ENCODE data around the gene STKLD1.

GRCh38 chr9:133351526-133351907 lies 24.6 kb upstream of the STKLD1 start:
- TF ChIP-seq CTCF (IDR thresholded peaks at IDR 0.05; ENCODE audit: low read length): no peak
- TF ChIP-seq EZH2 (optimal IDR thresholded peaks at IDR 0.05; ENCODE audit: low read depth, low read length): no peak
- TF ChIP-seq EZH2phosphoT487 (IDR thresholded peaks at IDR 0.05; ENCODE audit: low read length): no peak

Measured in MM.1S (cell line).